HG02763 (cell line): Measurements from ENCODE around the gene PPP3CA.
A peak's percentile ranks its signal among the peaks of the same experiment; 100 is the strongest.
"Not testable (repeated sequence)": the region's sequence is repeated elsewhere in the genome, so short reads cannot be mapped to it uniquely, and the experiment has no call there.

Experiments used
- ATAC-seq: cut with Tn5 transposase; IDR thresholded peaks from one replicate; pipeline ENCODE4 v1.9.1; 2021; ENCODE audit warnings: mild to moderate bottlenecking, moderate library complexity; ENCODE audit not compliant: unreplicated experiment

PPP3CA gene

DNA sequence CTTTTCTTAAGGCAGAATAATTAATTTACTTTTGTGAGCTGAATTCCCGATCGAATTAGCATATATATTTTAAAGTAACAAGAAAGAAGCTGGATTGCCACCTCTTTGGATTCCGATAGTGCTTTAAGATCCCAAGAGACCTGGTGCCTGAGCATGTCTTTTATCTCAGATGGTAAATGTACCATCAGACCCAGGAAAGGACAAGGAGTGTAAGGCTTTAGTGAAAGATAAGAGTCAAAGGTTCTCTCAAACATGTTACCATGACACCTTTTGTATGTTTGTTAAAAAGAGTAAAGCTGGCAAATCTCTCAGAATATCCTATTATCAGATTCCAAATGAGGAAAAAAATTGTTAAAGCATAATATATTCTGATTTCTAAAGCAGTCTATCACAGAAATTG lies 198.8 kb downstream of the PPP3CA start:
- no peak for ATAC-seq

DNA sequence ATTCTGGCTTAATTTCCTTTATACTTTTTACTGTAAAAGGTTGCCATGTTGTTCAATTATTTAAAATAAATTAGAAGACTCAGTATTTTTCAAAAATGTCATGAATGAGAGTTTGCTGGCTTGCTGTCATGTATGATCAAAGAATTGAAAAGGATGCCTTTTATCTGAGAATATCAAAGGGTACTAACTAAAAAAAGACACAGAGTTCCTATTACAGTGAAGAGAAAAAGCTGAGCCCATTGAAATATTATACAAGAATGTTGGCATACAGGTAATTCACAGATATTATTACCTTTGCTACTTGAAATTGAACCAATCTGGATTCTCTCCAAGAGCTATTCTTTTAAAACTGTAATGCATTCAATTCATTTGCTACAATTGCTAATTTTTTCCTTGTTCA lies 200.0 kb downstream of the PPP3CA start:
- no peak for ATAC-seq

DNA sequence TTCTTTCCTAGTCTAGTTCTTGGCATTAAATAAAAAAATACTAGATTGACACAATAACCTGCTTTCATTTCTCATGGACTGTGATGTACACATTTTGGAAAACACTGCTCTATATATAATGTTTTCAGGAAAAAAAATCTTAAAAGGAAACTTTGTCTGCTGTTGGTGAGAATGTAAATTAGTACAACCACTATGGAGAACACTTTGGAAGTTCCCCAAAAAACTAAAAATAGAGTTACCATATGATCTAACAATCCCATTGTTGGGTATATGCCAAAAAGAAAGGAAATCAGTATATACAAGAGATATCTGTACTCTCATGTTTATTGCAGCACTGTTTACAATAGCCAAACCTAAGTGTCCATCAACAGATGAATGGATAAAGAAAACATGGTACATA lies 202.3 kb downstream of the PPP3CA start:
- ATAC-seq: no peak

DNA sequence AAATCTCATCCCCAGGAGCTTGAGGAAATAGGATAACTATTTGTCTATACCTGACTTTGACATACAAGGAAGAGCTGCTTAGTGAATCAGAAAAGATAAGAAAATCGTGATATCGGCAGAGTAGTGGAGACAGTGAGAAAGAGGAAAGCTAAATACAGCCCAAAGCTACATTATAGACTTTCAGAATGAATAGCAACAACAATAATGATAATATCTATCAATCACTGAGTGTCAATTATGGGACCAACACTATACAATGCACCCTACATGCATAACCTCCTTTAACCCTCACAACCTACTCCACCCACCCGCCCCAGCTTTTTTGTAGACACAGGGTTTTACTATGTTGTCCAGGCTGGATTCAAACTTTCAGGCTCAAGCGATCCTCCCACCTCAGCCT lies 205.1 kb downstream of the PPP3CA start:
- no peak for ATAC-seq

DNA sequence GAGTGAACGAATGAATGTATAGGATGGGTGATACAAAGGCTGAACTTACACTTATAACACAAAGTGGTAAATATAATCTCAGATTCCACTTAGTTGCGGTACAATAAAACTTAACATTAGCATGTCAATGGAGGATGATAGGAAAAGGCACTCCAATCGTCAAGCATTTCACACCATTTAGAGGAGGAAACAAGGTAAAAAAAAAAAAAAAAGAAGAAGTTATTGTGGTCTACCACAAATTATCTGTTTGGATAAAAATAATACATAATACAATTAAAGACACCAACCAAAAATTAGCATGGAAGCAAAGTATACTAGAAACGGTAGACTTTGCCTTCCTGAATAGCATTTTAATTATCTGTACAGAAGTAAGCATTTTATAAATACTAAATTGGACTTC lies 205.5 kb downstream of the PPP3CA start:
- ATAC-seq: no peak

DNA sequence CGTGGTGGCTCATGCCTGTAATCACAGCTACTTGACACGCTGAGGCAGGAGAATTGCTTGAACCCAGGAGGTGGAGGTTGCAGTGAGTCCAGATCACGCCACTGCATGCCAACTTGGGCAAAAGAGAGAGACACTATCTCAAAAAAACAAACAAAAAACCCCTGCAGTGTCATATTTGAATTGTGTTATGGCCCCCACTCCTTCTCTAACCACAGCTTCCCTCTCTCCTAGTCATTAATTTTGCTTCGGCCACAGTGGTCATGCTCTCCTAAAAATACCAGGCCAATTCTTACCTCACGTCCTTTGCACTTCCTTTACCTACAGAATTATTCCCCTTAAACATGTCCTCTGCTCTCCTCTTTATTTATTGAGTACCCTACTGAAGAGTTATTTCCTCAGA lies 206.1 kb downstream of the PPP3CA start:
- ATAC-seq: peak; percentile 47

DNA sequence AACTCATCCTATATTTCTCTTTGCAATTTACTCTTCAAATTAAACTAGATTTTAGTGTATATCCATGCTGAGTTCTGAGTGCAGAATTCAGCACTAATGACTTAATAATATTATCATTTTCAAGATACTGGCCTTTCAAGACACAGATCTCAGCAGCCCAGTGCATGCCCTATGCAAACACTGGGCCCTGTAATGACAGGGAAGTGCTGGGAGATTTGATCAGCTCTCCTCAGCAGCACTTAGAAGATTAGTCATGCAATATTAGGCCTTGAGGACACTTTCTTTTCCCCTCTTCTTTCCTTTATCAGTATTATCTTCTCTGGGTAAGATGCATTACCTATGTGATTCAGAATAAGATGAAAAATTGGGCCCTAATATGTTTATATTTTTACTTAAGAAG lies 207.1 kb downstream of the PPP3CA start:
- no peak for ATAC-seq

DNA sequence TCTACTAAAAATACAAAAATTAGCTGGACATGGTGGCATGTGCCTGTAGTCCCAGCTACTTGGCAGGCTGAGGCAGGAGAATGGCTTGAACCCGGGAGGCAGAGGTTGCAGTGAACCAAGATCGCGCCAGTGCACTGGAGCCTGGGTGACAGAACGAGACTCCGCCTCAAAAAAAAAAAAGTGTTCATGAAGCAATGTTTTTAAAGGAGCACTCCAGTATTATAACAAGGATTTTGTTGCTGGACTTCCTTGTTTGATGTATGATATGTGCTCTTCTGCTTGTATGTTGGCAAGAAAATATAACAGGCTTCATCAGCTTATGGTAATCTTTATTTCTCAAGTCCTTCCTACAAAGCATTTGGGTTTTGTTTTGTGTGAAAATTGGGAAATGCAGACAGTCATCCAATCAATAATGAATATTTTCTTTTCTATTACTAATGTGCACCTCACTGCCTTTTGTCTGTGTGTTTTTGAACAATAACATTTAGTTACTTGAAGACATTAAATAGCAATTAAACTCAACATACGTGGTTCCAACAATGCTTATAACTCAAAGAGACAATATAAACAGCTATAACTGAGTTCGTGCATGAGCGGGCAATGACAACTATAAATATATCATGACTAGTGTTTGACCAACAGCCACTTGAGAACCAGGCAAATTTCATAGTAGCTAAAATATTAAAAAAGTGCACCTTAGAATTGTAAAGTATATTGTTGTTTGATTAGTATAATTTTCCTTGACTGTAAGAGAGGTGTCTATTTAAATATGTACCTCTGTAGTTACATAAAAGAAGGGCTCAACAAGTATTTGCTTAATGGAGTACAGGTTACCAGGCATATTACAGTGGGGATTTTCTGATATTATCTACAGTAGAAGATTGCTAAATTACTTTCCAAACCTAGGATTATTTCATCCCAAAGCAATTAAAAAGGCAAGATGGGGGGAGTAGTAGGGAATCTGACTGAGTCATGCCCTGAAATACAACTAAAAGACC lies 210.7 kb downstream of the PPP3CA start:
- no peak for ATAC-seq

DNA sequence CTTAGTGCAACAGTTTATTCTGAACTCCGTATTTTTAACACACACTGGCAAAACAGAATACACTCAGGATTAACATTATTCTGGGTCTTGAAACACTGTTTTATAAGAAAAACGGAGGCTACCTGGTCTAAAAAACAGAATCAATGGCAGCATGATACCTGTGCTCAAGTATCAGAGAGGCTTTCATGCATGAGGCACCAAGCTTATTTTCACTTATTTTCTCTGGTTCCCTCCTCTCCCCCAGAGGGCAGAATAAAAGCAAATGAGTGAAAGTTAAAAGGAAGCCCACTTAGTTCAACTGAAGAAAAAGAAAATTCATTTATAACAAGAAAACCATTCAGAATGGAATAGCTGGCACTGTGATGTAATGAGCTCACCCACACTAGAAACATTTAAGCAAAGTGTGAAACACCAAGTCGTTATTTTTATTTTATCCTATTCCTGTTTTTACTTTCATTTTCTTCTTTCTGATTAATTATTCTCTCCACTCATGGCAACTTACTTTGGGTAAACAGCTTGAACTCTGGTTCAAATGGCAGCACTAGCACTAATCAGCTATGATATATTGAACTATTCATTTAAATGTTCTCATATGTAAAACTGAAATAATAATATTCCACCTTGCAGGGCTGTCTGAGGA lies 211.8 kb downstream of the PPP3CA start:
- ATAC-seq: peak; percentile 68

DNA sequence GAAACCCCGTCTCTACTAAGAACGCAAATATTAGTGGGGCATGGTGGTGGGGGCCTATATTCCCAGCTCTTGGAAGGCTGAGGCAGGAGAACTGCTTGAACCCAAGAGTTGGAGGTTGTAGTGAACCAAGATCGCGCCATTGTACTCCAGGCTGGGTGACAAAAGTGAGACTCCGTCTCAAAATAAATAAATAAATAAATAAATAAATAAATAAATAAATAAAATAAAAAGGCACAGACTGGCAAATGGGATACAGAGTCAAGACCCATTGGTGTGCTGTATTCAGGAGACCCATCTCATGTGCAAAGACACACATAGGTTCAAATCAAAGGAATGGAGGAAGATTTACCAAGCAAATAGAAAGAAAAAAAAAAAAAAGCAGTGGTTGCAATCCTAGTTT lies 216.3 kb downstream of the PPP3CA start:
- not testable (repeated sequence) for ATAC-seq

DNA sequence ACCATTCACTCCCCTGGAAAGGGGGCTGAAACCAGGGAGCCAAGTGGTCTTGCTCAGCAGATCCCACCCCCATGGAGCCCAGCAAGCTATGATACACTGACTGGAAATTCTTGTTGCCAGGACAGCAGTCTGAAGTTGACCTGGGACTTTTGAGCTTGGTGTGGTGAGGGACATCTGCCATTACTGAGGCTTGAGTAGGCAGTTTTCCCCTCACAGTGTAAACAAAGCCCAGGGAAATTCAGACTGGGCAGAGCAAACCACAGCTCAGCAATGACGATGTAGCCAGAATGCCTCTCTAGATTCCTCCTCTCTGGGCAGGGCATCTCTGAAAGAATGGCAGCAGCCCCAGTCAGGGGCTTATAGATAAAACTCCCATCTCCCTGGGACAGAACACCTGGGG lies 218.4 kb downstream of the PPP3CA start:
- not testable (repeated sequence) for ATAC-seq

DNA sequence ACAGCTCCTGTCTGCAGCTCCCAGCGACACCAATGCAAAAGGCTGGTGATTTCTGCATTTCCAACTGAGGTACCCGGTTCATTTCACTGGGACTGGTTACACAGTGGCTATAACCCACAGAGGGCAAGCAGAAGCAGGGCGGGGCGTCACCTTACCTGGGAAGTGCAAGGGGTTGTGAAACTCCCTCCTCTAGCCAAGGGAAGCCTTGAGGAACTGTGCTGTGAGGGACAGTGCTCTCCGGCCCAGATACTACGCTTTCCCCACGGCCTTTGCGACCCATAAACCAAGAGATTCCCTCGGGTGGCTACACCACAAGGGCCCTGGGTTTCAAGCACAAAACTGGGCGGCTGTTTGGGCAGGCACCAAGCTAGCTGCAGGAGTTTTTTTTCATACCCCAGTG lies 218.9 kb downstream of the PPP3CA start:
- no peak for ATAC-seq

DNA sequence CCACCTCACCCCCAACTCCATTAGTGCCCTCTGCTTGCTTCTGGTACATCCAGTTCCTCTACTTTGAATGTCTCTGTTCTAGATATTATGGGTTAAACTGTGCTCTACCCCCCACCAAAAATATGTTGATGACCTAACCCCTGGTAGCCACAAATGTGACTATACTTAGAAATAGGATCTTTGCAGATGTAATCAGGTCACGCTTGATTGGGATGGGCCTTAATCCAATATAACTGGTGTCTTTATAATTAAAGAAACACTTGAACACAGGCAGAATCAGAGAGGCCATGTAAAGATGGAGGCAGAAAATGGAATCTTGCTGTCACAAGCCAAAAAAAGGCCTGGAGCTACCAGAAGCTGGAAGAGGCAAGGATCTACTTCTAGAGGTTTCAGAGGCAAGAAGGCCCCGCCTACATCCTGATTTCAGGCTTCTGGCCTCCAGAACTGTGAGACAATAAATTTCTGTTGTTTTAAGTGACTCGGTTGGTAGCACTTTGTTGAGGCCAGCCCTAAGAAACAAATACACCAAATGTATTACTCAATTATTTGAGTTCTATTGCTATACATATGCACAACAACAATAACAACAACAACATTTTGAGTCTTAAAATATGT lies 220.0 kb downstream of the PPP3CA start:
- no peak for ATAC-seq

DNA sequence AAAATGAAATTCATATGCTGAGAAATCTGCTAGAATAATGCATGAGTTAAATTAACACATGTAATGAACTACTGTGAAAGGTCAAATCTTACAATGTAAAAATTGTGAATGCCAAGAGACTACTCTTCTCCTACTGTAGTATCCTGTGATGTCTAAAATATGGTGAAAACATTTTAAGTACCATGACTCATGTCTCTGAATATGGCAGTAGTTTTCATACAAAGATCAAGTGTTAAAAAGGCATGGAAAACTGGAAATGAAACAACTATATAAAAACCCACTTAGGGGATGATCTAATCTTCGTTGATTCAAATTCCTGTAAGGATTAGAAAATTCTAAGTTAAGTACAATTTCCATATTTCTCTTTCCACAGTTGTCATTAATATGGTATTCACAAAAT lies 221.3 kb downstream of the PPP3CA start:
- no peak for ATAC-seq

DNA sequence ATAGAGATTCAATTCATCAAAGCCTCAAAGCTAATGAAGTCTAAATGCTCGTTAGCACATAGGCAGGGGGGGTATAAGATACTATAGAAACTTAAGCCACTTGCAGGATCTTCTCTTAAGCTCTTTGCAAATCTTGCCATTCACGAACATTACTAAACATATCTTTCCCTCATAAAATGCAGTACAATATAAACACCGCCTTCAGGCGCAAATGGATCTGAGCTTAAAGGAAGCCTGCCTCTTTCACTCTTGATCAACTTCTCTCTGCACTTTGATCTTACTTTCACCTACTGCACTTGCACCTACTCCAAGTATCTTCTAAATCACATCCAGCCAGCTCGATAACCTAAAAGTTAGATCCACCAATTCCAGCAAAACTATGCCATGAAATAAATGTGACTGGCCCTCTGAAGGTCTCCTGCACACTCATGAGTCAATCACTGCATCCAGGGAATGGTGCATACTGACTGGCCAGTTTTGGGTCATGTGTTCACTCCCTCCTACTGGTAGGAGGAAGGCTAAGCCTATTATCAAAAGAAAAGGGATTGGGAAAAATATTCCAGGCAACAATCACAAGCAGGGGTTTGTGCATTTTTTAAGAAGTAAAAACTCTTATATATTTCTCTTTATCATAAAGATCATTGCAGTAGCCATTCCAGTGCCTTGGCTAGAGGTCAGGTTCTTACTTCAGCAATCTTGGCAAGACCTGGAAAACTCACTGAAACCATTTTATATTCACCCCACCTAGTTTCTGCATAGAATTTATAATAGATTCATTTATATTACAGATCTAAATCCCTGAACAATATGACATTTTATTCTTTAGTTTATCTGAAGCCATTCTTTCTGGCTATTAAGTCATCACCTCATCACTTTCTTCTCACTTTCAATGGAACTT lies 222.0 kb downstream of the PPP3CA start:
- ATAC-seq: no peak

DNA sequence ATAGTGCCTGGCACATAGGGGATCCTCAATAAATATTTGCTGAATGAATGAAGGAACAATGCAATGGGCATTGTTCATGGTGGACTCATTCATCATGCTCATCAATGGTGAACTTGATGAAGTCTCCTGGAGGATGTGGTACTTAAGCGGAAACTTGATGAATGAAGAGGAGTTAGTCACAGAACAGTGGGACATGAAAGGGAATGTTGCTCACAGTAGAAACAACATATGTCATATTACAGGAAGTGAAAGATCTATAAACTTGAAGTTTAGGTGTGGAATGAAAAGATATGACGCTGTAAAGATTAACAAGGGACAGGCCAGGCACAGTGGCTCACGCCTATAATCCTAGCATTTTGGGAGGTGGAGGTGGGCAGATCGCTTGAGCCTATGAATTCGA lies 224.1 kb downstream of the PPP3CA start:
- no peak for ATAC-seq

DNA sequence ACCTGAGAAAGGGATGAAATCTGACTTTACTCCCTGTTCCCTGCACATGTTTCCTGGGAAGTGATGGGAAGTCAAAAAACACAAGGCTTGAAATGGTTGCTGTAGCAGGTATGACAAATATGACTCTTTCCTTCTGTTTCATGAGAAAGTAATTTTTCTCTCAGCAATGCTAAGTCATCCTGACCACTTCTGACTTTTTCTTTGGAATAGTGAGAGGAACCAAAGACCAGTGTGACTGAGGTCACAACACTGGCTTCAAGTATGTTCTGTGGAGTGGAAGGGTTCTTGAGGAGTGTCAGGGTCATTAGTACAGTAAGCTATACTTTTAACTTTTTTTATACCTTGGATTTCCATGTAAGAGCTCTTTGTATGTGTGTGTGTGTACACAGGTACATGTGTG lies 225.3 kb downstream of the PPP3CA start:
- ATAC-seq: no peak

DNA sequence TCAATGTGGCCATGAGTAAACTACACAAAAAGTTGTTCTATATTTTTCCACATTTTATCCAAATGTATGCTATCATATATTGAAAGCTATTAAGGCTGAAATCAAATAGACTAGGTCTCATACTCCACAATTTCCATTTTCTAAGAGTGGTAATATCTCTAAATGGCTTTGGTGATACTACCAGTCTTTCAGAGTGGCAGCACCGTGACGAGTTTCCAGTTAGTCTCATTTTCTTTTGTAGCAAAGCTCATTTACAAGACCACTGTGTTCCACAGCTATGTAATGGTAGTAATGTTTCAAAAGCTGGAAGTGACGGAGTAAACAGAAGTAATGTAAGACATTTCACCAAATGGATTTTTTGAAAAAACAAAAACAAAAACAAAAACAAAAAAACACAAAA lies 228.2 kb downstream of the PPP3CA start:
- ATAC-seq: no peak

DNA sequence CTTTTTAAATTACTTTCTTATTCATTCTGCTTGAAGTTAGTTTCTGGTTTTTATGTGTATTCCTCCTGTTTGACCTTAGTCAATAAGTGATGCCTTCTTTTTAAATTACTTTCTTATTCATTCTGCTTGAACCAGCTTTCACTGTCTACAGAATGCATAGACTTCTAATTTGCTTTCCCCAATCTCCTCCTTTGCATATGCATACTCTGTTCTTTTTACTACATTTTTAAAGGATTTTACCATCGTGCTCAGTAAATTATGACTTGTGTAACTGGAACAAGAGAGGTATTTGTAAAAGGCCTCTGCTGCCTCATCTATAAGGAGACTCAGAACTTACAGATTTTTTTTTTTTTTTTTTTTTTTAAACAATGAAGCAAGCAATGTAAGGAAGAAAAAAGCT lies 228.7 kb downstream of the PPP3CA start:
- ATAC-seq: no peak

DNA sequence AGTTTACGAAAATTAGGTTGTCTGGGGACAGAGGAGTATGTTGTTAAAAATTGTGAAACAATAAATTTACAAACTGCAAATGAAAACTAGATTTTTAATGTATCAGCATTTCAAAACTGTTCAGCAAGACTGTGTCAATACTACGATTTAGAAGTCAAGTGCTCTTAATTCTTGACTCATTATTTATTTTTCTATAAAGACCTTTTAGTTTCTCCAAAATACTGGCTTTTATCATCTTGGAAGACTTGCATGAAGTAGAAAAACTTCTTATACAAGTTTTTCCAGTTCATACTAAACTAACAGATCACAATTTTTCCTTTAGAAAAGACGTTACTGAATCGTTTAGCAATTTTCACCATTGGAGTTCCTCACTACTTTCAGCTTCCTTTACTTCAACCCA lies 231.4 kb downstream of the PPP3CA start:
- no peak for ATAC-seq

DNA sequence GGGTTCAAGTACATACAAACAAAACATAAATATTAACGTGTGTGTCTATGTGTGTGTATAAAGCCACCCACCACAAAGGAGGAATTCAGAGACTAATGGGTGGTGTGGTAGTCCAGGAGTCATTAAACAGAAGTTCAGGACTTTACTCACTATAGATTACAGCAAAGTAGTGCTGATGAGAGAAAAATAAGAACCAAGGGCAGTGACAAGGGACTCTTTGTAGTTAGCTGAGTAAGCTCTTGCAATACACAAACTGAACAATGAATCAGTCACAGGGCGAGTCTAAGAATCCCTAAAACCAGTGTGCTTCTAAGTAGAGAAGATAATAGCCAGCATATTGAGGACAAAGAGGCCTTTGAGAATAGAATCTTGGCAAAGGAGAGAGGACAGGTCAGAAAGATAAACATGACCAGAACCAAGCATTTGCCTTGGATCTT lies 232.4 kb downstream of the PPP3CA start:
- ATAC-seq: no peak
